Left lung (tissue), 10 donors: ENCODE results near the gene ERCC6L. TPM values are rescaled to one million over a fixed set of nuclear protein-coding genes. Genes with fewer than 3 reads are reported as not detected.
A peak's percentile ranks its signal among the peaks of the same experiment; 100 is the strongest.

Experiments
- ATAC-seq: fragments of 200-7000 bp; cut with Tn5 transposase; one replicate; pipeline ENCODE4 v1.9.1; 2020; ENCODE audit warnings: moderate library complexity
- DNase-seq, 4 donors: peaks; one replicate each; pipeline ENCODE4 v3.0.0-alpha.2; 2013 to 2020
- H3K27ac ChIP-seq, 2 donors: fragments of 200-600 bp; sonication (generic) in 1 of 2; one replicate each; pipeline versions ENCODE4 v1.5.0 to v1.8.0; 2020 to 2021
- H3K27me3 ChIP-seq, 2 donors: fragments of 200-600 bp; sonication (generic) in 1 of 2; one replicate each; pipeline versions ENCODE4 v1.5.0 to v1.8.0; 2020 to 2021
- H3K36me3 ChIP-seq, 2 donors: fragments of 200-600 bp; sonication (generic) in 1 of 2; one replicate each; pipeline versions ENCODE4 v1.5.0 to v1.8.0; 2020 to 2021
- H3K4me1 ChIP-seq, 2 donors: fragments of 200-600 bp; one replicate each; pipeline ENCODE4 v1.8.0; 2021
- H3K4me3 ChIP-seq, 2 donors: fragments of 200-600 bp; sonication (generic) in 1 of 2; one replicate each; pipeline versions ENCODE4 v1.5.0 to v1.8.0; 2020 to 2021; ENCODE audit warnings: mild to moderate bottlenecking in 1 of 2
- H3K9me3 ChIP-seq, 2 donors: fragments of 200-600 bp; sonication (generic) in 1 of 2; one replicate each; pipeline versions ENCODE4 v1.5.0 to v1.8.0; 2020 to 2021
- intact Hi-C, 2 donors: fragments of 100-400 bp; cut with DNase I; formaldehyde crosslinking; loops; one replicate each; pipeline versions ENCODE4 v1.11.2 to v1.14.2; 2022
- polyA plus RNA-seq, 6 donors: library from polyadenylated mRNA; unstranded; fragments of 120-200 nt; gene quantifications; one replicate each; pipeline ENCODE4 v1.2.1, GENCODE V29; 2013; ENCODE audit not compliant: insufficient read length in 6 of 6
- total RNA-seq, 2 donors: library from RNA; stranded (reverse); fragmentation: NEBNext Ultra II Directional; extraction: Animal tissue kit (Norgen Biotek cat#: 25700); gene quantifications; one replicate each; pipeline ENCODE4 v1.2.1, GENCODE V29; 2021
- TF ChIP-seq, protein P1 (sequence below), 2 donors: fragments of 200-600 bp; sonication (generic) in 1 of 2; IDR thresholded peaks; one replicate each; pipeline versions ENCODE4 v1.5.0 to v1.8.0; 2021; ENCODE audit warnings: antibody characterized with exemption in 2 of 2
- donor health status: DM: no; HTN: yes; CAD: no.
- donor health status: DM: no; HTN: no; CAD: no.

Gene ERCC6L
- total and polyA plus RNA-seq, 8 donors = 1.1 to 6.8 (median 3.6) TPM

DNA sequence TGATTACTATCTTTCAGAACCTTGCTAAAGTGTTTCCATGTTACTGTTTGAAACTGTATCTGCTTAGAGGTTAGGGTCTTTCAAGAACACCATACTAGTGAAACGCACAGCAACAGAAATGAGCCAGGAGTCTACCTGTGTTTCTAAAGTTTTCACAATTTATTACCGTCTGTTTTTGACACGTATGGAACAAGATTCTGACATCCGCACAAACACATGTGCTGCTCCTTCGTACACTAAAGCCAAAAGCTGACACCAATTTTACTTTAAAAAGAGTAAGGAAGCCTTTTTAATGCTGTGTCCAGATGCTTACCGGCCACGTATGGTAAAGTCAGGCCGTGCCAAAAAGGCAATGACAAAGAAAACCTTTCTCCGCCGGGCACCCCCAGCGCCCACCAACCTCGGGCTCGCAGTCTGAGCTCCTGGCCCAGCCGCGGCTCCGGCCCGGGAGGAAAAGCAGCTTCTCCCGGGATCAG, 37.7 kb upstream of the ERCC6L start:
- peak in 1 of 4 donors; percentile 12 for DNase-seq
- Histone ChIP-seq H3K36me3 (peaks cover 10 to 37% of the 10 kb centered on the region in 2 donors), H3K4me1 (peaks cover 17 to 29% of the 10 kb centered on the region in 2 donors), H3K4me3 (peak overlapping the region; percentile 50 to 70), H3K9me3 (no peaks in the 10 kb centered on the region), H3K27me3 (no peaks in the 10 kb centered on the region), H3K27ac (peak overlapping the region; percentile 75 to 82)
- intact Hi-C loops = no loop called here
- ATAC-seq = no peak
- TF ChIP-seq, protein P1, sequence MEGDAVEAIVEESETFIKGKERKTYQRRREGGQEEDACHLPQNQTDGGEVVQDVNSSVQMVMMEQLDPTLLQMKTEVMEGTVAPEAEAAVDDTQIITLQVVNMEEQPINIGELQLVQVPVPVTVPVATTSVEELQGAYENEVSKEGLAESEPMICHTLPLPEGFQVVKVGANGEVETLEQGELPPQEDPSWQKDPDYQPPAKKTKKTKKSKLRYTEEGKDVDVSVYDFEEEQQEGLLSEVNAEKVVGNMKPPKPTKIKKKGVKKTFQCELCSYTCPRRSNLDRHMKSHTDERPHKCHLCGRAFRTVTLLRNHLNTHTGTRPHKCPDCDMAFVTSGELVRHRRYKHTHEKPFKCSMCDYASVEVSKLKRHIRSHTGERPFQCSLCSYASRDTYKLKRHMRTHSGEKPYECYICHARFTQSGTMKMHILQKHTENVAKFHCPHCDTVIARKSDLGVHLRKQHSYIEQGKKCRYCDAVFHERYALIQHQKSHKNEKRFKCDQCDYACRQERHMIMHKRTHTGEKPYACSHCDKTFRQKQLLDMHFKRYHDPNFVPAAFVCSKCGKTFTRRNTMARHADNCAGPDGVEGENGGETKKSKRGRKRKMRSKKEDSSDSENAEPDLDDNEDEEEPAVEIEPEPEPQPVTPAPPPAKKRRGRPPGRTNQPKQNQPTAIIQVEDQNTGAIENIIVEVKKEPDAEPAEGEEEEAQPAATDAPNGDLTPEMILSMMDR (IDR thresholded peaks at IDR 0.05) = no peak

- H3K4me1 ChIP-seq = peaks cover 17 to 29% of the 10 kb centered on the region in 2 donors
- H3K36me3 ChIP-seq = peaks cover 10 to 55% of the 10 kb centered on the region in 2 donors
- TF ChIP-seq, protein P1 (IDR thresholded peaks at IDR 0.05) = no peak
- intact Hi-C loops = no loop called here
- peak overlapping the region in 1 of 2 donors; percentile 50 for H3K4me3 ChIP-seq
- no peaks in the 10 kb centered on the region for H3K27me3 ChIP-seq
- H3K27ac ChIP-seq = no peak overlapping the region
- ATAC-seq (no peak), DNase-seq (no peak)
- no peaks in the 10 kb centered on the region for H3K9me3 ChIP-seq
These were observed 35.7 kb upstream of the ERCC6L start for GRCh38 chrX:72274526-72274925.

DNA sequence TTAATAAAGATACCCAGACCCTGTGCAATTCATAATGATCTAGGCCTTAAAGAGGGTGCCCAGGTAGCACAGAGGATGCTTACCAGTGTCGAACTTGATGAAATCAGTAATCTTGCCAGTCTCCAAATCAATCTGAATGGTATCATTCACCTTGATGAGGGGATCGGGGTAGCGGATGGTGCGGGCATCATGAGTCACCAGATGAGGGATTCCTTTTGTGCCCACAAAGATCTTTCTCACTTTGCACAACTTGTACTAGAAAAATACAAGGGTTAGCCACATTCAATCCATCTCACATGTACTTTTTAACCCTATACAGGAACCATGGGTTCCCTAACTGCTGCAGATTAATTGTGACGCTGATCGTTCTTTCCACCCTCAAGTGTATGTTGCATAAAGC, 34.9 kb upstream of the ERCC6L start:
- Histone ChIP-seq H3K4me3 (peak overlapping the region in 1 of 2 donors; percentile 50), H3K4me1 (peaks cover 17 to 29% of the 10 kb centered on the region in 2 donors), H3K27me3 (no peaks in the 10 kb centered on the region), H3K36me3 (peaks cover 10 to 63% of the 10 kb centered on the region in 2 donors), H3K27ac (no peak overlapping the region), H3K9me3 (no peaks in the 10 kb centered on the region)
- TF ChIP-seq, protein P1 (IDR thresholded peaks at IDR 0.05) = no peak
- intact Hi-C loops = no loop called here
- DNase-seq (no peak), ATAC-seq (no peak)

DNA sequence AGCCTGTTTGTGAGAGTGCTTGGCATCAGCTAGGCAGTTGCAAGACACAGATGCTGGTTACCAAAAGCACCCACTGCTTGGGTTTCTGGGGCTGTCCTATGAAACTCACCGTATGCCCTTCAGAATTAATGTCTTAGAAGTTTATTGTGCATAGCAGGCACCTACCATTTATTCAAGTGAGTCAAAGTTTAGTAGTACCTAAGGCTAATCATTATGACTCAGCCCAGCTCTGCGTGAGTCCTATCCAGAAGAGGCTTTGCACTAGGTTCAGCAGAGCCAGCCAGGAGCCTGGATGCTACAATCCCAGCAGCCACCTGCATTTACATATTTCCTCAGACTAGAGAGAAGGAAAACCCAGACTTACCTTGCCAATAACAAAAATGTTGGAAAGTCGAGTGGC, 34.0 kb upstream of the ERCC6L start:
- H3K36me3 ChIP-seq = peaks cover 10 to 72% of the 10 kb centered on the region in 2 donors
- ATAC-seq = no peak

DNA sequence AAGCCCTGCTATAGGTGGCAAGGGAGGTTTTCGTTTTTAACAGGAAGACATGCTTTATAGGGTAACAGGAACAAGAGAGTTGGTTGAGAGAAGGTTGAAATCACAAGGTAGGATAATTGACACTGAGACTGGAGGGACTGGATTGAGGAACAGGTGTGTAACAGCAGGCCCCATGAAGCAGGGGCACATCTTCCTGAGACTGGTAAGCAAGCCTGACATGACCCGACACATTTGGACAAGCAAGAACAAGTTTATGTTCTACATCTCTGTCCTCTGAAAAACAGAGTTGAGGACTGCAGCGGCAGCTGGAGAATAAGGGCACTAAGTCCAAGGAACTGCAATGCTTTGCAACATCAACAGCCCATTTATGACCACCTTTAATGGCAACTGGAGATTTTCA, 33.0 kb upstream of the ERCC6L start:
- no peaks in the 10 kb centered on the region for H3K27me3 ChIP-seq
- no peak overlapping the region for H3K4me3 ChIP-seq
- TF ChIP-seq, protein P1 (IDR thresholded peaks at IDR 0.05) = no peak
- H3K36me3 ChIP-seq = peaks cover 10 to 80% of the 10 kb centered on the region in 2 donors
- DNase-seq = no peak
- no peaks in the 10 kb centered on the region for H3K9me3 ChIP-seq
- no peak for ATAC-seq
- no peak overlapping the region for H3K27ac ChIP-seq
- H3K4me1 ChIP-seq = peaks cover 17 to 29% of the 10 kb centered on the region in 2 donors
- intact Hi-C loops = no loop called here

More for the DNA sequence above, 34.0 kb upstream of the ERCC6L start:
- Histone ChIP-seq H3K9me3 (no peaks in the 10 kb centered on the region), H3K27ac (no peak overlapping the region), H3K27me3 (no peaks in the 10 kb centered on the region), H3K4me1 (peaks cover 17 to 29% of the 10 kb centered on the region in 2 donors), H3K4me3 (no peak overlapping the region)
- TF ChIP-seq, protein P1 (IDR thresholded peaks at IDR 0.05) = no peak
- intact Hi-C loops = no loop called here
- DNase-seq = no peak
